SHP77 (cell line): Measurements from ENCODE around the gene XKR7.
A peak's percentile ranks its signal among the peaks of the same experiment; 100 is the strongest.
"Not testable (repeated sequence)": the region's sequence is repeated elsewhere in the genome, so short reads cannot be mapped to it uniquely, and the experiment has no call there.

ENCODE experiments used
- DNase-seq, 2 experiments: peaks; one replicate each; lab custom pipeline; 2025; lab: John Stamatoyannopoulos, UW

Gene XKR7

GRCh38 chr20:31967830-31968249 is at the start of gene XKR7:
Gene XKR7, plus strand, starts transcription at chr20:31968151. Its CDS starts 25 bp downstream, at chr20:31968176.
- peak; percentile 45 to 51 for DNase-seq

- DNase-seq: no peak
Measured at GRCh38 chr20:31918466-31919105, 49.4 kb upstream of the XKR7 start.

DNA sequence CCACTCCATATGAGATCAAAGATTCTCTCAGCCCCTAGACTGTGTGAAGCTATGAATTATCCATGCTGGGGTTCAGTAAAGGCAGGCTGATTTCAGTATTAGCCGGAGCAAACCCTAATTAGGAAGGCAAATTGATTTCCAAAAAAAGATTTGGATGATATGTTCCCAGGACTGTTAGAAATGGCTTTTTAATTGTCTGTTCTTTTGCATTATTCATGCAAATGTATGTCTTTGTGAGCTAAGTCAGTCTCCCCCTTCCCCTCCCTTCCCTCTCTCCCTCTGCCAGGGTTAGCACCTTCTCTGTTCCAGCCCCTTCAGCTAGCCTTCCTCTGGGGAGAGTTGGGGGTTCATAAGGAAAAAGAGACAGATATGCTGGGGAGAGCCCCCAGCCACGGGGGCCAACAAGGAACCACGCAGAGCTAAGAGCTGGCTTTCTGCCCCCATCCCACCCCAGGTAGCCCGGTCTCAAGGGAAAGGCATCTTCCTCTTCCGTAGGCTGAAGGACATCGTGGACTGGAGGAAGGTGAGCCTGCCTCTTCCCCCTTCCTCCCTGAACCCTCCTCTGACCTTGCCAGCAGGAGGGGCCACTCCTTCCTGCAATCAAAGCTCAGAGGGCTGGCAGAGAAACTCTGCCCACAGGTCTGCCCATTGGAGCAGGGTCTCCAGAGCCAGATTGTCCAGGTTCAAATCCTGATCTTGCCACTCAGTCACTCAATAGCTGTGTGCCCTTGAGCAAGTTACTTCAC is 48.4 kb upstream of the XKR7 start:
- DNase-seq: no peak

DNA sequence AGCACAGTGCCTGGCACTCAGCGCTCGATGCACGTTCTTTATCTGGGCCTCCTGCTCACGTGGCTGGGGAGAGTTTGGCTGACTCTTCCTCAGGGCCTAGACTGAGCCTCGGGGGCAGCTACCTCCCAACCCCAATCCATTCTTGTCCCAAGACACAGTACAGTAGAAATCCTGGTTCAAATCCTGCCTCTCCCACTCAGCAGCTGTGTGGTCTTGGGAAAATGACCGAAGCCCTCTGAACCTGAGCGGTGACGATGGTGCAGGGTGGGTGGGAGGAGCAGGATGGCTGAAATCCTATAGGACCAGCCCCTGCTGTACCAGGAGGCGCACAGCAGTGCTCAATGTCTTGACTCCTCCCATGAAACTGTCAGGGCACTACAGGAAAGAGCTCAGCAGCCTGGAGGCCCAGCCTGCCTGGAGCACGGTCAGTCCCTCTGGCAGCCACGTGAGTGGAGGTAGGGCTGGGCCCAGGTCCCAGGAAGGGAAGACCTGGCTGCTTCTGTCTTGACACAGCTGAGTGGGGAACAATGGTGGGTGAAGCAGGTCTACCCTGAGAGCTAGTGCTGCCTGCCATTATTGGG is 47.6 kb upstream of the XKR7 start:
- DNase-seq: no peak

GRCh38 chr20:31921480-31921879 is 46.5 kb upstream of the XKR7 start:
- not testable (repeated sequence) for DNase-seq

- DNase-seq: no peak
Measured at GRCh38 chr20:31922181-31922580, 45.8 kb upstream of the XKR7 start.

DNA sequence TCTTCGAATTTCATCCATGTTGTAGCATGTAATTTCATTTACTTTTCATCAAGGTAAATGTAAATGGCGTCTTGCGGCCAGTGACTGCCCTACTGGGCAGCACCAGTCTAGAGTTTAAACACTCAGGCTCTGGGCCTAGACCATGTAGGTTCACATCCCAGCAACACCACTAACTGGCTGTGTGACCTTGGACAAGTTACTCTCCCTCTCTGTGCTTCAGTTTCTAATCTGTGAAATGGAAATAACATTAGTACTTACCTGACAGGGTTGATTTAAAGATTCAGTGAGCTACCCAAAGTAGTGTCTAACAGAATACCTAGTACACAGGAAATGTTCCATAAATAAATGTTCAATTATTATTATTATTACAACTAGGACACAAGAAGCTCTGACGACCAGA is 45.4 kb upstream of the XKR7 start:
- DNase-seq: no peak

DNA sequence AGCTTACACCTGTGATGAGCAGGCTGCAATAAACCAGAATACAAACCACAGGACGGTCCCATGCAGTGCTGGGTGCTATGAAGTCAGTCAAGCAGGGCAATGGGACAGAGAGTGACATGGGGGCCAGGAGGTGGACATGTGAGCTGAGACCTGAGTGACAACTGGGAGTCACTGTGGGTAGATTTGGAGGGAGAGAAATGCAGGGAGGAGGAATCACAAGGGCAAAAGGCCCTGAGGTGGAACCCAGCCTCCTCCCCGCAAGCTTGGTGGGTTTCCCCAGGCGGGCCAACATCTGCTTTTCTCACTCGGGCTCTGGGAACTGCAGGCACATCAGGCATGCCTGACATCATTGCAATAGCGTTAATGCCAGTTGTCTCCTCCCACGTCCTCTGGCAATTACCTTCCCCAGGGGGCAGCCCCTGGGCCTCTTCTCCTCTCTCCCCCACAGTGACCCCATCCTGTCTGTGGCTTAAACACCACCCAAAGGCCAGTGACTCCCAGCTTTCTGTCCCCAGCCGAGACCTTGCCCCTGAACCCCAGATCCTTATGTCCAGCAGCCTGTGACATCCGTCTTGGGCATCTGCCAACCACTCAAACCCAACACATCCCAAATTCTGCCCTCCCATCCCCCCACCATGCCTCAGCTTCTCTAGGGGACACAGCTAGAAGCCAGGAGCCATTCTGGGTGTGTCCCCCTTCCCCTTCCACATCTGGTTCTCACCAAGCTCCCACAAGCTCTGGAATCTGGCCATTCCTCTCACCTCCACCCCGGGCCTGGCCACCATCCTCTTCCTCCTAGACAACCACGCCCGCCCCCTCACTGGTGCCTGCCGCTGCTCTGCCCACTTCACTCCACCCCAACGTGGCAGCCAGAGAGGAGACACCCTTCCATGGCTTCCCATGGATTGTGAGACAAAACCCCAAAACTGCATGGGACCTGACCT is 44.3 kb upstream of the XKR7 start:
- DNase-seq: no peak

DNA sequence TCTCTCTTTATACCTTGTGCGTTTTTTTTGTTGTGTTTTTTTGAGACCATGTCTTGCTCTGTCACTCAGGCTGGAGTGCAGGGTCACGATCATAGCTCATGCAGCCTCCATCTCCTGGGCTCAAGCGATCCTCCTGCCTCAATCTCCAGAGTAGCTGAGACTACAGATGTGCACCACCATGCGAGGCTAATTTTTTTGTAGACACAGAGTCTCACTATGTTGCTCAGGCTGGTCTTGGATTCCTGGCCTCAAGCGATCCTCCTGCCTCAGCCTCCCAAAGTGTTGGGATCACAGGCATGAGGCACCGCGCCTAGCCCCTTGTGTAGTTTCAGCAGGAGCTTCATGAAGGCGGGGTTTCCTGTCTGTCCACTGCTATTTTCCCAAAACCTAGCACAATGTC is 43.4 kb upstream of the XKR7 start:
- no peak for DNase-seq

DNA sequence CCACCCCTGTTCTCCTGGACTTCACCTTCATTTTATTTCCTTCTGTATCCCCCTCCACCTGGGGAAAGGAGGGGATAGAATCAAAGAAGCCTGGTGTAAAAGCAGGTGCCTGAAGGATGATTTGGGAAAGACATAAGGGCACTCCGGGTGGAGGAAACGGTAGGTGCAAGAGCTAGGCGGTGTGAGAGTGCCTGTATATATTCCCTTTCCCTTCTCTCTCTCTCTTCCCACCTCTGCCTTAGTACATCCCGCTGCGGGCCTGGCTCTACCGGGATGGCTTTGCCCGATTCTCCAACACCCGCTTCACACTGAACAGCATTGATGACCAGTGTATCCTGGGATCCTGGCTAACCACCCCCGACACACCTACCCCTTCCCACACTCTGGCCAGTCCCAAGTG is 42.3 kb upstream of the XKR7 start:
- no peak for DNase-seq

GRCh38 chr20:31926493-31926892 is 41.5 kb upstream of the XKR7 start:
- DNase-seq: no peak

DNA sequence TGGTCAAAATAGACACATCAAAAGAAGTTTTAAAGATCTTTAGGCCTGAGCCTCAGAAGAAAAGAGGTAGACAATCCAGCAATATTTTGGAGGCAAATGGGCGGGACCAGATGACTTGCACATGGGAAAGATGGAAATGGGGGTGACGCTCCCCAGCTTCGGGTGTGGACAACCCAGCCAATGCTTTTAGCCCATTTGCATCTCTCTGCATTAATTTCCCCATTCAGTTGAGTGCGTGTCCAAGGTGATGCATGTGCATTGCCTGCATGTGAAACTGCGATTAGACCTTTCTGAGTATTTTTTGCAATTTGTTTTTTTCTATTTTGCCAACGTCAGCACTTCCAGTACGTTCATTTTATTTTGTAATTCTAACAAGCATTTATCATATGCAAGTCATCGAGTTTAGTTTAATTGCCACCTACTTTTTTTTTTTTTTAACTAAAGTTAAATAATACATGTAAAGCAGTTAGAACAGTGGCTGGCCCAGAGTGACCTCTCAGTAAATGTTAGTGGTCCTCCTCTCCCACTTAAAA is 40.3 kb upstream of the XKR7 start:
- no peak for DNase-seq

DNA sequence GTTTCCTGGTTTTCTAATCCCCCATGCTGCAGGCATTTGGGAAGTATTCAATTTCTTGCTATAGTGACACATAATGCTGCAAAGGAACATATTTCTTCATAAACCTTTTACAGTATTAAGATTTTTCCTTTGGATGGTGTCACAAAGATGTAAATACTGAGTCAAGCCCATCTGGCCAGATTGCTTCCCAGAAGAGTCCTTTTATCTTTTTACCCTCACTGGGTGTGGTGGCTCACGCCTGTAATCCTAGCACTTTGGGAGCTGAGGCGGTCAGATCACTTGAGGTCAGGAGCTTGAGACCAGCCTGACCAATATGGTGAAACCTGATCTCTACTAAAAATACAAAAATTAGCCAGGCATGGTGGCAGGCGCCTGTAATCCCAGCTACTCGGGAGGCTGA is 38.3 kb upstream of the XKR7 start:
- DNase-seq: not testable (repeated sequence)

- no peak for DNase-seq
Measured at GRCh38 chr20:31930779-31931178, 37.2 kb upstream of the XKR7 start.

DNA sequence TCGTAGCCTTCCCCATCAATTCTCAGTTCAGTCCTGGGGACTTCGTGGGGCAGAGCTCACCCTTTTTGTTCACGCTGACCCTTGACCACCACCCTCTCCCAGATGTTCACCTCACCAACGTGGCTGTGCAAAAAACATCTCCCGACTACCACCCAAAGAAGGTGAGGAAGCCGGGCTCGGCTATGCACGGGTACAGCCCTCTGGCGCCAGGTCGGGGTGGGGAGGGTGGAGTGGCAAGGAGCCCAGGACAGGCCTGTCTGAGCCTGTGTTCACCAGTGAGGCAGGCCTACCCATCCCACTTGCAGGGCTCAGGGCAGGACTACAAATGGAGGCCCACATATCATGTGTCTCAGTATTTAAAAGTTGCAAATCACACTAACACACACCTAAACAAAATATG is 34.3 kb upstream of the XKR7 start:
- DNase-seq: no peak

DNA sequence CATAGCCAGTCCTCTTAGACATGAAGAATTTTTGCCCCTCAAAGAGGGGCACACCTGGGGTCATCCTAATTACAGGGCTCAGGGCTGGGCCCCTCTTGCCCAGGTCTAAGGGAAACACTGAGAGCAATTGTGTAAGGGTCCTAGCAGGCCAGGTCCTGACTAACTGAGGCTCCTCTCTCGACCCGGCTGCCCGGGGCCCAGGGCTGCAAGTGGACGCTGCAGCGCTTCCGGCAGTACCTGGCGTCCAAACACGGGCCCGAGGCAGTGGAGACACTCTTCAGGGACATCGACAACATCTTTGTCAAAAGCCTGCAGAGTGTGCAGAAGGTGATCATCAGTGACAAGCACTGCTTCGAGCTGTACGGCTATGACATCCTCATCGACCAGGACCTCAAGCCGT is 33.5 kb upstream of the XKR7 start:
- no peak for DNase-seq

- no peak for DNase-seq
Measured at GRCh38 chr20:31934968-31935764, 32.8 kb upstream of the XKR7 start.

- no peak for DNase-seq
Measured at GRCh38 chr20:31936420-31936819, 31.5 kb upstream of the XKR7 start.

DNA sequence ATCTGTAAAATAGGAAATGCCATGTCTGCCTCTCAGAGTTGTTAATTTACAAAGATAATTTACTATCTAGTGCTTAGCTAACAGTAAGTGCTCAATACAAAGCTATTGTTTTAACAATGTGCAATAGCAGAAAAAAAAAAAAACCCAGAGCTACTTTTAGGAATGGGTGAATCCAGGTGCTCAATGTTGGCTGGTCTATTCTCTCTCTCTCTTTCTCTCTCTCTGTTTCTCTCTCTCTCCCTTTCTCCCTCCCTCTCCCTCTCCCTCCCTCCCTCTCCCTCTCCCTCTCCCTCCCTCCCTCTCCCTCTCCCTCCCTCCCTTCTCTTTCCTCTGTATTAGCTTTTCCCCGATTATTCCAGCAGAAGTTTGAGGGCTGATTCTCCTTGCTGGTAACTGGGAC is 30.1 kb upstream of the XKR7 start:
- no peak for DNase-seq

DNA sequence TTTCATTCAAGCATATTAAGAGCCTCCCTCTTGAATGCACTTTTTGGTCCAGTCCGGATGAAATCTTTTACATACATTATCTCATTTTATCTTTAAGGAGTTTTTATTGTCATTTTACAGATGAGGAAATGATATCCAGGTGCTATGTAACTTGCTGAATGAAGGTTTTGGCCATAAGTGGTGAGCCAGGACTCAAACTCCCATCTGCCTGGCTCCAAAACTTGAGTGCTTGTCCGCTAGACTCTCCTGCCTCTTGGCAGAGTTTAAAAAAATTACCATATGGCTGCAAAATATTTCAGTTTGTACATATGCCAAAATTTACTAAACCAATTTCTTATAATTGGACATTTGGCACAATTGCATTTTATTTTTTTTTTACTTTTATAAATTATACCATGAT is 28.3 kb upstream of the XKR7 start:
- no peak for DNase-seq

- DNase-seq: no peak
Measured at GRCh38 chr20:31943052-31943471, 24.9 kb upstream of the XKR7 start.
